ENCODE results near the gene TMEM150B. TPM values are rescaled to one million over a fixed set of nuclear protein-coding genes. Genes with fewer than 3 reads are reported as not detected.
A peak's percentile ranks its signal among the peaks of the same experiment; 100 is the strongest.

The TMEM150B gene
- polyA plus RNA-seq, 2 donors: 0.12 TPM; not detected in 1

DNA sequence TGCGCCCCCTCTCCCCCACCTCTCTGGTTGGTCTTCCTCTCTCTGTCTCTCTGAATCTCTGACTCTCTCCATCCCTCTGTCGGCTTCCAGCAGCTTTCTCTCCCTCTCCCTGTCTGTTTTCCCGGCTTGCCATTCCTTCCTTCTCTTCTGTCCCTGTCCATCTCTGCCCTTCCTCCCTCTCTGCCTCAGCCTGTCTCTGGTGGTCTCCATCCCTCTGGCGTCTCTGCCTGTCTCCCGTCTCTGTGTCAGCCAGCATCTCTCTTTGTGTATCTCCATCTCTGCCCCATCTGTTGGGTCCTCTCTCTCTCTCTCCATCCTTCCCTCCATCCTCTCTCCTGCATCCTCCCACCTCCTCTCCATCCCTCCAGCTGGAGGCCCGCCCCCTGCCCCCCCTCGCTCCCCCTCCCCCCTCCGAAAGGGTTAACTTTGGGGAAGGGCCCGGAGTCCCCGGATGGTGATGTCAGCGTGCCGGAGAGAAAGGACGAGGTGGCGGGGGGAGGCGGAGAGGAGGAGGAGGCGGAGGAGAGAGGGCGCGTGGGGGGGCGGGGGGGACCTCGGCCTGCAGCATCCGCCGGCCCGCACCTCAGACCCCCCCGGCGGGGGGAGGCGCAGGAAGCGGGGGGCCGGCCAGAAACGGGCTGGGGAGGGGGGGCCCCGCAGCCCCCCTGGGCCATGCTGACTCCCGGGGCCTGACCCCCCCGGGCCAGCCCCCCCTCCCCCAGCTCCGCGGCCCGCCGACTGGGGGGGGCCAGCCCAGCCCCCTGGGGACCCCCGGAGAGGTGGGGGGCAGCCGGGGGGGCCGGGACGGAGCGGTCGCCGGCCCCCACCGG, 41.4 kb downstream of the TMEM150B start, which contains the start of gene BRSK1:
TSS of gene BRSK1 (plus strand) at position 450 of the 830 bp plus-strand sequence. CDS start 446 bp downstream, outside the sequence.
- Histone ChIP-seq H3K36me3 (ENCODE audit: control insufficient read depth in 2 of 2, insufficient read depth in 2 of 2, low read length in 1 of 2) (no peaks in the 10 kb centered on the region), H3K27me3 (ENCODE audit: control insufficient read depth in 1 of 2, insufficient read depth in 2 of 2, low read length in 2 of 2) (no peaks in the 10 kb centered on the region), H3K9me3 (ENCODE audit: control insufficient read depth in 2 of 2, insufficient read depth in 1 of 2, low read depth in 1 of 2, low read length in 1 of 2) (no peaks in the 10 kb centered on the region), H3K4me3 (ENCODE audit: low read depth in 1 of 2, low read length in 2 of 2) (peak within 1 kb of the TSS in 1 of 2 donors; percentile 38), H3K4me1 (ENCODE audit: control insufficient read depth in 2 of 2, insufficient read depth in 2 of 2, low read length in 1 of 2) (peaks cover 0 to 8% of the 10 kb centered on the region in 2 donors), H3K27ac (ENCODE audit: low read depth in 2 of 2, low read length in 1 of 2) (peak within 1 kb of the TSS; percentile 8 to 35)
- 5 to 21% methylated on average over 9 to 43 of the region's 44 CpGs for WGBS, 2 donors

DNA sequence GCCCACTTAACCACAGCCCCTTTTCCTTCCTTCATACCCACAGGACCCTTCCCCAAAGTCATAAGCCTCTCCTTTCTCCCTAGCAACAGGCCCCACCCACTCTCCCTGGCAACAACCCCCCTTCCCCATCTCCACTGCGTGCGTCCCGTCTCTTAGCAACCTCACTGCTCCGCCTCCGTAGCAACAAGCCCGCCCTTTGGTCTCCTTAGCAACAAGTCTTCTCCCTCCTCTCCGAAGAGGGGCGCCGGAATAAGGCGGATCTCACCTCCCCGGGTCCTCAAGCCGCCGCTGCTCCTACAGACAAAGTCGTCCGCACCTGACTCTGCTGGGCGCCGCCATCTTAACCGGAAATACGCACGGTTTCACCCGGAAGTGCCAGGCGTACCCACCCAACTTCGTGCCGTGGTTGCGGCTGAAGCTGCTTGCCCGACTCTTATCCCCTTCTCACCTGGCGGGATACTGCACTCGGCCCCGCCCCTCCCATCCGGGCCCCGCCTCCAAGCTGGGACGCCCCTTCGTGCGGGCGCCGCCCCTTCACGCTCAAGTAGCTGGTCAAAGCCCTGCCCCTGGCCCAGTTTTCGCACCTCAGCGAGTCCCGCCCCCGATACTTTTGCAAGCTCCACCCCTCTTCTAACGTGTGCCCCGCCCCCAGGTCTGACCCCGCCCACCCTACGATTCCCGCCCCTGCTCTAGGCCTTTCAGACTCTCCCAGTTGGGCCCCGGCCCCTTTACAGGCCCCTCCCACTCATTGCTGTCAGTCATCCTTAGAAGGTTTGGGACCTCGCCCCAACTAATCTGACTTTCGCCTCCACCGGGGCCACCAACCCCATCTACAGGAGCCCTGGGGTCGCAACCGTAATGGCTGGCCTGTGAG, 45.1 kb downstream of the TMEM150B start, which contains the start of gene HSPBP1:
TSS of gene HSPBP1 (minus strand) at position 341 of the 874 bp plus-strand sequence. CDS start 502 bp downstream, outside the sequence.
- Histone ChIP-seq H3K4me3 (ENCODE audit: low read depth in 1 of 2, low read length in 2 of 2) (peak within 1 kb of the TSS; percentile 73 to 90), H3K27ac (ENCODE audit: low read depth in 2 of 2, low read length in 1 of 2) (peak within 1 kb of the TSS; percentile 78 to 92), H3K4me1 (ENCODE audit: control insufficient read depth in 2 of 2, insufficient read depth in 2 of 2, low read length in 1 of 2) (peaks cover 0 to 8% of the 10 kb centered on the region in 2 donors), H3K9me3 (ENCODE audit: control insufficient read depth in 2 of 2, insufficient read depth in 1 of 2, low read depth in 1 of 2, low read length in 1 of 2) (no peaks in the 10 kb centered on the region), H3K36me3 (ENCODE audit: control insufficient read depth in 2 of 2, insufficient read depth in 2 of 2, low read length in 1 of 2) (peaks cover 0 to 10% of the 10 kb centered on the region in 2 donors), H3K27me3 (ENCODE audit: control insufficient read depth in 1 of 2, insufficient read depth in 2 of 2, low read length in 2 of 2) (no peaks in the 10 kb centered on the region)
- 5% methylated on average over 52 of the region's 52 CpGs for WGBS, 2 donors

DNA sequence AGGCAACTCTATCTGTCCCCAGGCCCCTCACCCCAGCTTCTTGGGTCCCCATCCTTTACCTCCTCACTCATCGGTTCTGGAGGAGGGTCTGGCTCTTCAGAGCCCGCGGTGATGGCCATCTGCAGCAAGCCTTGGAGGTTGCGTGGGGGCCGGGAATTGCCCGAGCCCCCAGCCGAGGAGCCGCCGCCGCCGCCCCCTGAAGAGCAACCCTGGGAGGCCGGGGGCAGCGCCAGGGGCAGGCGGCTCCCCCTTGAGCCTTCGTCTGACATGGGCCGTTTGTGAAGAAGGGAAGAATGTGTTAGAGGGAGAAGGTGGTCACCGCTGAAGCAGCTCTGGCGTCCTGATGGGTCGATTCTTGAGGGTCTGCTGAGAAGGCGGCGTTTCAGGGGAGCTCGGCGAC, 45.8 kb downstream of the TMEM150B start:
- Histone ChIP-seq H3K36me3 (ENCODE audit: control insufficient read depth in 2 of 2, insufficient read depth in 2 of 2, low read length in 1 of 2) (peaks cover 0 to 12% of the 10 kb centered on the region in 2 donors), H3K4me1 (ENCODE audit: control insufficient read depth in 2 of 2, insufficient read depth in 2 of 2, low read length in 1 of 2) (peaks cover 0 to 8% of the 10 kb centered on the region in 2 donors), H3K27ac (ENCODE audit: low read depth in 2 of 2, low read length in 1 of 2) (peak overlapping the region in 1 of 2 donors; percentile 92), H3K9me3 (ENCODE audit: control insufficient read depth in 2 of 2, insufficient read depth in 1 of 2, low read depth in 1 of 2, low read length in 1 of 2) (no peaks in the 10 kb centered on the region), H3K27me3 (ENCODE audit: control insufficient read depth in 1 of 2, insufficient read depth in 2 of 2, low read length in 2 of 2) (no peaks in the 10 kb centered on the region), H3K4me3 (ENCODE audit: low read depth in 1 of 2, low read length in 2 of 2) (peak overlapping the region; percentile 73 to 90)
- WGBS, 2 donors: 7 to 8% methylated on average over 21 to 23 of the region's 23 CpGs

- H3K4me1 ChIP-seq (ENCODE audit: control insufficient read depth in 2 of 2, insufficient read depth in 2 of 2, low read length in 1 of 2): peaks cover 0 to 8% of the 10 kb centered on the region in 2 donors
- no peaks in the 10 kb centered on the region for H3K9me3 ChIP-seq (ENCODE audit: control insufficient read depth in 2 of 2, insufficient read depth in 1 of 2, low read depth in 1 of 2, low read length in 1 of 2)
- H3K27me3 ChIP-seq (ENCODE audit: control insufficient read depth in 1 of 2, insufficient read depth in 2 of 2, low read length in 2 of 2): no peaks in the 10 kb centered on the region
- 87 to 89% methylated on average over 13 of the region's 13 CpGs for WGBS, 2 donors
- peaks cover 0 to 17% of the 10 kb centered on the region in 2 donors for H3K36me3 ChIP-seq (ENCODE audit: control insufficient read depth in 2 of 2, insufficient read depth in 2 of 2, low read length in 1 of 2)
- peak overlapping the region in 1 of 2 donors; percentile 90 for H3K4me3 ChIP-seq (ENCODE audit: low read depth in 1 of 2, low read length in 2 of 2)
- H3K27ac ChIP-seq (ENCODE audit: low read depth in 2 of 2, low read length in 1 of 2): no peak overlapping the region
These were observed 46.6 kb downstream of the TMEM150B start for GRCh38 chr19:55278391-55279135.

DNA sequence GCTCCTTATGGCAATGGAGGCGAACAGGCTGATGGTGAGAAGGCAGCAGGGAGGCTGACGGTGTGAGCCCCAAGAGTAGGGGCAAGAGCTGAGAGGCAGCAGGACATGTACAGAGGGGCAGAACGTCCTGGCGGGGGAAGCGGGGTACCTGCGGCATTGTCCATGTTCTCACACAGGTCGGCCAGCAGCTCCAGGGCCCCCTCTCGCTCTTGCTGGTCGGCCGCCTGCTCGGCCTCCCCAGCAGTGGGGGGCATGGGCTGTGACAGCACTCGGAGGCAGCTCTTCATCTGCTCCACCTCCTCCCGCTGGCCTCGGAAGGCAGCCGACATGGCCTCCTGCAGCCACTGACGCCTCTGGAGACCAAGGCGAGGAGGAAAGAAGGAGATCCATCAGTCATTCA, 47.6 kb downstream of the TMEM150B start:
- WGBS, 2 donors: 90% methylated on average over 16 to 17 of the region's 17 CpGs
- H3K27ac ChIP-seq (ENCODE audit: low read depth in 2 of 2, low read length in 1 of 2): no peak overlapping the region
- peaks cover 0 to 20% of the 10 kb centered on the region in 2 donors for H3K36me3 ChIP-seq (ENCODE audit: control insufficient read depth in 2 of 2, insufficient read depth in 2 of 2, low read length in 1 of 2)
- no peaks in the 10 kb centered on the region for H3K9me3 ChIP-seq (ENCODE audit: control insufficient read depth in 2 of 2, insufficient read depth in 1 of 2, low read depth in 1 of 2, low read length in 1 of 2)
- peaks cover 0 to 8% of the 10 kb centered on the region in 2 donors for H3K4me1 ChIP-seq (ENCODE audit: control insufficient read depth in 2 of 2, insufficient read depth in 2 of 2, low read length in 1 of 2)
- H3K27me3 ChIP-seq (ENCODE audit: control insufficient read depth in 1 of 2, insufficient read depth in 2 of 2, low read length in 2 of 2): no peaks in the 10 kb centered on the region
- H3K4me3 ChIP-seq (ENCODE audit: low read depth in 1 of 2, low read length in 2 of 2): no peak overlapping the region

- Histone ChIP-seq H3K4me1 (ENCODE audit: control insufficient read depth in 2 of 2, insufficient read depth in 2 of 2, low read length in 1 of 2) (peaks cover 0 to 8% of the 10 kb centered on the region in 2 donors), H3K27ac (ENCODE audit: low read depth in 2 of 2, low read length in 1 of 2) (peak overlapping the region in 1 of 2 donors; percentile 45), H3K27me3 (ENCODE audit: control insufficient read depth in 1 of 2, insufficient read depth in 2 of 2, low read length in 2 of 2) (no peaks in the 10 kb centered on the region), H3K9me3 (ENCODE audit: control insufficient read depth in 2 of 2, insufficient read depth in 1 of 2, low read depth in 1 of 2, low read length in 1 of 2) (no peaks in the 10 kb centered on the region), H3K4me3 (ENCODE audit: low read depth in 1 of 2, low read length in 2 of 2) (no peak overlapping the region), H3K36me3 (ENCODE audit: control insufficient read depth in 2 of 2, insufficient read depth in 2 of 2, low read length in 1 of 2) (peaks cover 0 to 24% of the 10 kb centered on the region in 2 donors)
- 85% methylated on average over 15 of the region's 15 CpGs for WGBS, 2 donors
These were observed 48.3 kb downstream of the TMEM150B start for GRCh38 chr19:55276720-55277430.

DNA sequence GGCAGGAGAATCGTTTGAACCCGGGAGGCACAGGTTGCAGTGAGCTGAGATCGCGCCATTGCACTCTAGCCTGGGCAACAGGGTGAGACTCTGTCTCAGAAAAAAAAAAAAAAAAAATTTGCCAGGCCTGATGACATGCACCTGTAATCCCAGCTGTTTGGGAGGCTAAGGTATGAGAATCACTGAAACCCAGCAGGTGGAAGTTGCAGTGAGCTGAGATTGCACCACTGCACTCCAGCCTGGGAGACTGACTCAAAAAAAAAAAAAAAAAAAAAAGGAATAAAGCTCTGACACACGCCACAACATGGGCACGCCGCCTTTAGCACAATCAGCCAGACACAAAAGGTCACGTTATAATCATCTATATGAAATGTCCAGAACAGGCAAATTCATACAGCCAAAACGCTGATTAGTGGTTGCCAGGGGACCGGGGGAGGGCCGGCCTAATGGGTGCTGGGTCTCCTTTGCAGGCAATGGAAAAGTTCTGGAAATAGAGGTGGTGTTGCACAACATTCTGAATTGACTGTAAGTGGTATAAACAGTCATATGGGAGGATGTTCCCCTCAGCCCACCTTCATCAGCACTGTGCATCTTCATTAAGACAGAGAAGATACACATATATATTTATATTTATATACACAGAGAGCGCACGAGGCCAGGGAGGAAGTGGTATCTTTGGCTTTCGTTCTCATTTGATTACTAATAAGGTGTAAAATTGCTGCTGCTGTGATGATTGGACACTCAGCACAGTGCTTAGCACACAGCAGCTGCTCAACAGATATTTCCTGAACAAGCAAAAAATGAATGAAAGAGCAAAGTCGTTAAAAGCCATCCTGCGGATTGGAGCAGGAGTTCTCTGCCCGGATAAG, 49.1 kb downstream of the TMEM150B start:
- peaks cover 0 to 24% of the 10 kb centered on the region in 2 donors for H3K36me3 ChIP-seq (ENCODE audit: control insufficient read depth in 2 of 2, insufficient read depth in 2 of 2, low read length in 1 of 2)
- peak overlapping the region in 1 of 2 donors; percentile 45 for H3K27ac ChIP-seq (ENCODE audit: low read depth in 2 of 2, low read length in 1 of 2)
- no peaks in the 10 kb centered on the region for H3K27me3 ChIP-seq (ENCODE audit: control insufficient read depth in 1 of 2, insufficient read depth in 2 of 2, low read length in 2 of 2)
- no peak overlapping the region for H3K4me3 ChIP-seq (ENCODE audit: low read depth in 1 of 2, low read length in 2 of 2)
- H3K4me1 ChIP-seq (ENCODE audit: control insufficient read depth in 2 of 2, insufficient read depth in 2 of 2, low read length in 1 of 2): peaks cover 0 to 8% of the 10 kb centered on the region in 2 donors
- H3K9me3 ChIP-seq (ENCODE audit: control insufficient read depth in 2 of 2, insufficient read depth in 1 of 2, low read depth in 1 of 2, low read length in 1 of 2): no peaks in the 10 kb centered on the region
- WGBS, 2 donors: 73 to 78% methylated on average over 17 of the region's 17 CpGs
